Measurements from ENCODE around the gene SMAD1.

SMAD1 gene

DNA sequence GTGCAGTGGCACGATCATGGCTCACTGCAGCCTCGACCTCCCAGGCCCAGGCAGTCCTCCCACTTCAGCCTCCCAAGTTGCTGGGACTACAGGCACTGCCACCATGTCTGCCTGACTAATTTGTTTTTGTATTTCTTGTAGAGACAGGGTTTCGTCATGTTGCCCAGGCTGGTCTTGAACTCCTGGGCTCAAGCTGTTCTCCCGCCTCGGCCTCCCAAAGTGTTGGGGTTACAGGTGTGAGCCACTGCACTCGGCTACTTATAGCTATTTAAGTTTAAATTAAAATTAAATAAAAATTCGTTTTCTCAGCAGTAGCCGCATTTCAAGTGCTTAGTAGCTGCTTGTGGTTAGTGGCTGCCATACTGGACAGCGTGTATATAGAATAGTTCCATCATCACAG, 3.5 kb downstream of the SMAD1 start:
- no peak for DNase-seq (ENCODE audit: low read depth in 2 of 2)
- no peak overlapping the region for H3K4me3 ChIP-seq (replicated peaks in 1 of 2; ENCODE audit: low read depth in 2 of 2, low read length in 2 of 2)
- TF ChIP-seq, protein P1, sequence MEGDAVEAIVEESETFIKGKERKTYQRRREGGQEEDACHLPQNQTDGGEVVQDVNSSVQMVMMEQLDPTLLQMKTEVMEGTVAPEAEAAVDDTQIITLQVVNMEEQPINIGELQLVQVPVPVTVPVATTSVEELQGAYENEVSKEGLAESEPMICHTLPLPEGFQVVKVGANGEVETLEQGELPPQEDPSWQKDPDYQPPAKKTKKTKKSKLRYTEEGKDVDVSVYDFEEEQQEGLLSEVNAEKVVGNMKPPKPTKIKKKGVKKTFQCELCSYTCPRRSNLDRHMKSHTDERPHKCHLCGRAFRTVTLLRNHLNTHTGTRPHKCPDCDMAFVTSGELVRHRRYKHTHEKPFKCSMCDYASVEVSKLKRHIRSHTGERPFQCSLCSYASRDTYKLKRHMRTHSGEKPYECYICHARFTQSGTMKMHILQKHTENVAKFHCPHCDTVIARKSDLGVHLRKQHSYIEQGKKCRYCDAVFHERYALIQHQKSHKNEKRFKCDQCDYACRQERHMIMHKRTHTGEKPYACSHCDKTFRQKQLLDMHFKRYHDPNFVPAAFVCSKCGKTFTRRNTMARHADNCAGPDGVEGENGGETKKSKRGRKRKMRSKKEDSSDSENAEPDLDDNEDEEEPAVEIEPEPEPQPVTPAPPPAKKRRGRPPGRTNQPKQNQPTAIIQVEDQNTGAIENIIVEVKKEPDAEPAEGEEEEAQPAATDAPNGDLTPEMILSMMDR (IDR thresholded peaks at IDR 0.05; ENCODE audit: low read depth, low read length) = no peak

DNA sequence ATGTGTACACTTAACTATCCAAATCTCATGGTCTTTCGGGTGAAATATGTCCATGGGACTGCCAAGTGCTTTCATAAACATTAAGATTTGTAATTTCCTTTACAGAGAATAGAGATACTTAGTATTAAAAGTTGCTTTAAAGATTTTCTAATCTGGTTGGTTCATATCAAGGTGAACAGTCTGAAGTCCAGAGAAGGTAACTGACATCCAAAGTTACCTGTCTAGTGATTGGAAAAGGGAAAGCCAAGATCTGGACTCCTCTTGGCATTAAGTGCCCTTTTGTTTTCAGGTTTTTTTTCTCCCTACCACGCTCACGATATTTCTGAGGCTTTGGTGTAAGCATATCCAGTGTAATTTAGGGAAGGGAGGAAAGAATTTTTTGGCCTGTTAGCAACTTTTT, 5.0 kb downstream of the SMAD1 start:
- H3K4me3 ChIP-seq (replicated peaks in 1 of 2; ENCODE audit: low read depth in 2 of 2, low read length in 2 of 2) = no peak overlapping the region
- no peak for DNase-seq (ENCODE audit: low read depth in 2 of 2)
- TF ChIP-seq, protein P1 (IDR thresholded peaks at IDR 0.05; ENCODE audit: low read depth, low read length) = no peak

DNA sequence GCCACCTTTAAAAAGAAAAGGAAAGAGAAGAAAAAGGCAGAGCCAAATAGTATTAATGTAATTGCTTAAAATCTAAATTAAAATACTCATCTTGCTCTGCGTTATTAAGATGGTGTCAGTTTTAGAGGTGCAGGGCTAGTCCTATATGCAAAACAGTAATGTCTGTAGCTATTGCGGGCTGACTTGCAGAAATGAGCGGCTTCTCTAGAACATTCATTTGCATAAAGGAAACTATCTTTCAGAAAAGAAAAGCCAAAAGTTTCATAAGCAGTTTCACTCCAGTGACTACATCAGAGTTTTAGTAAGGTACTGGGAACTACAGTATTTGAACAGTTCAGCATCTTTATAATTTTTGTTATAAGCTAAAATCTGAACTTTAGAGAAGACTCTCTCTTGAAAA, 6.0 kb downstream of the SMAD1 start:
- TF ChIP-seq, protein P1 (IDR thresholded peaks at IDR 0.05; ENCODE audit: low read depth, low read length) = no peak
- no peak overlapping the region for H3K4me3 ChIP-seq (replicated peaks in 1 of 2; ENCODE audit: low read depth in 2 of 2, low read length in 2 of 2)
- DNase-seq (ENCODE audit: low read depth in 2 of 2) = no peak

DNA sequence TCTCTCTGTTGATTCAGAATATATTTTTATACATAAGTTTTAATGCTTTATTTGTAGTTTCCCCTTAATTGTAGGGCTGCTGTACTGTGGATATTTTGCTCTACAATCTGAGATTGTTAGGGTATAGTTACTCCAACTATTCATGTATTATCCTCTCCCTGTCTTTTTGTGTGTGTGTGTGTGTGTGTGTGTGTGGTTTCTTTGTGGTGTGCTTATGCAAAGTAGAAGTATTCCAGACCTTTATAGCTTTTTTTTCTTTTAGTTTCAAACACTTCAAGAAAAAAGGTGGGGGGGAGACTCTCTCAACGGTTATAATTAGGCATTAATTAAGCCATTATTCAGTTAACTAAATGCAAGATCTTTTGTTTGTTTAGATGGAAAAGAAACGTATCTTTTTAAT, 6.7 kb downstream of the SMAD1 start:
- no peak for DNase-seq (ENCODE audit: low read depth in 2 of 2)
- H3K4me3 ChIP-seq (replicated peaks in 1 of 2; ENCODE audit: low read depth in 2 of 2, low read length in 2 of 2) = no peak overlapping the region
- TF ChIP-seq, protein P1 (IDR thresholded peaks at IDR 0.05; ENCODE audit: low read depth, low read length) = no peak

DNA sequence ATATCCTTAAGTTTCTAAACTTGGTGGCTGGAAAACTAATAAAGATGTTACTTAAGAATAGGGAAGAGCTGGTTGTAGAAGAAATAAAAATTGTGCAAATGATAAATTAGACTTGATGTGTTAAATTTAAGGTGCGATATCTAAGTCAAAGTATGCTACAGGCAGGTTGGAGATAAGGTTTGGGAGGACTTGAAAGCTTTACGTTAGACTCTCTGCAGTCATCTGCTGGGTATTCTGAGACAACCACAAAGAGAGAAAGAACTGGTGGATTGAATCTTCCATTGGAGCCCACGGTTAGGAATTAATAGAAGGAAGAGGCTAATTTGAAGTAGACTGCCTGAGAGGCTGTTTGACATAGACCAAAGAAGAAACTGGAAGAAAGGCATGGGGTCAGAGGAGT, 7.9 kb downstream of the SMAD1 start:
- H3K4me3 ChIP-seq (replicated peaks in 1 of 2; ENCODE audit: low read depth in 2 of 2, low read length in 2 of 2) = no peak overlapping the region
- TF ChIP-seq, protein P1 (IDR thresholded peaks at IDR 0.05; ENCODE audit: low read depth, low read length) = no peak
- DNase-seq (ENCODE audit: low read depth in 2 of 2) = no peak

DNA sequence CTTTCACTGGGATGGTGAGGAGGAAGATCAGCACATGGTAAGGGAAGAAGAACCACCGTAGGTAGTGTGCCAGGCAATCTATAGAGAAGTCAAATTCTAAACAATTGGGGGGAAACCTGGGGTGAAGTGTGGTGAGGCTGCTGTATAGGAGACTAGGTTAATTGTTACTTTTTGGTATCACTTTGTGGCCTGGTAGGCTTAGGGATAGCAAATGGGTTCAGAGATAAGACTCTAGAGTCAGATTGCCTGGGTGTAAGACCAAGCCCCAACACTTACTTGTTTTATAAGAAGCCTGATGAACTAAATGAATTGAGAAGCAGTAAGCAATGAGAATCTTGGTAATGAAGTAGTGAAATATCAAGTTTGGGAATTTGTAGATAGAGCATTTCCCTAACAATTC, 8.7 kb downstream of the SMAD1 start:
- no peak for DNase-seq (ENCODE audit: low read depth in 2 of 2)
- H3K4me3 ChIP-seq (replicated peaks in 1 of 2; ENCODE audit: low read depth in 2 of 2, low read length in 2 of 2) = no peak overlapping the region
- TF ChIP-seq, protein P1 (IDR thresholded peaks at IDR 0.05; ENCODE audit: low read depth, low read length) = no peak

DNA sequence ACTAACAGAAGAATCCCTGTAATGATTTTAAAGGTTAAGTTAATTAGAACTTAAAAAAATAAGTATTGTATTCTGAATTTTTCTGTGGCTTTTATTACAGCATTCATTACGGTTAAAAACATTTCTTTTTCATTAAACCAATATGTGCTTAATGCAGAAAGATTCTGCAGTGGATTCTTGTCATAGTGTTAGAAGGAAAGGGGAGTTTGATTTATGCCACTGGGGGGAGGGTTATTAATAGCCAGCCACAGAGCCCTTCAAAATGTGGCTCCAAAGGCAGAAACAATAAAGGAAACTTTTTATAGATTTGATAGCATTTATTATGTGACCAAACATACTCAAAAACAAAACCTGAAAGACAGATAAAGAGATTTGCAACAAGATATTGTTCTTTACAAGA, 9.1 kb downstream of the SMAD1 start:
- TF ChIP-seq, protein P1 (IDR thresholded peaks at IDR 0.05; ENCODE audit: low read depth, low read length) = no peak
- no peak for DNase-seq (ENCODE audit: low read depth in 2 of 2)
- H3K4me3 ChIP-seq (replicated peaks in 1 of 2; ENCODE audit: low read depth in 2 of 2, low read length in 2 of 2) = no peak overlapping the region
